Hematopoietic multipotent progenitor cell treated with erythropoietin and hydrocortisone succinate and interleukin-3 and kit ligand, for 4 days (in vitro differentiated cells): ENCODE measurements around the gene GIPC3.

Experiments used
- DNase-seq: peaks from one replicate; pipeline ENCODE4 v3.0.0-alpha.2; 2015

GIPC3 gene

DNA sequence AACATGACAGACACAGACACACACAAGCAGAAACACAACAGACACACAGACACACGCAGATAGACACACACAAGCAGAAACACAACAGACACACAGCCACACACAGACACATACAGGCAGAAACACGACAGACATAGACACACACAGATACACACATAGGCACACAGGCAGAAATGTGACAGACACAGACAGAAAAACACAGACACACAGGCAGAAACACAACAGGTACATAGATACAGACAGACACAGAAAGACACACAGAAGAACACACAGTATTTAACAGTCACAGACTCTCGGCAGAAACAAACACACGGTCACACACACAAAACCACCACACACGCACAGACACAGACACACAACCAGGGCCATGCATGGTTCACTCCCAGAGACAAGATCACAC is 20.5 kb downstream of the GIPC3 start:
- DNase-seq, result no peak

DNA sequence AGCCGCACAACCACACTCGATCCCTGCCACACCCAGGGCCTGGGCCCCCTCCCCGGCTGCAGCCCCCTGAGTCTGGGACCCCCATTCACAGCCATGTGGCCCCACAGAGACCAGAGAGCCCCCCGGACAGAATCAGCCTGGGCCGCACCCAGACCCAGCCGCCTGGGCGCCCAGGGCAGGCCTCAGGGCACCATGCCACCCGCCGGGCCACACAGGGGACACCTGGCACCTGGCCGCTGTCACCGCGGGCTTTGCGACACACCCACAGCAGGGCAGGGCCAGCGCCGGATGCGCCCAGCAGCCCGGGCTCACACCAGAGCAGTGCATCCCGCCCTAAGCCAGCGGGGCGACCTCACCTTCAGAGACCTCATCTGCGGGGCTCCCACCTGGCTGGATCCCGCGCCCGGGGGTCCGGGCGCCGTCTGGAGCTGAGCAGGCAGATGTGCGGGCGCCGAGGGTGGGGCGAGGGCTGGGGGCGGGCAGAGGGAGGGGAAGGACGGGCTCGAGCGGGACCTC is 21.0 kb downstream of the GIPC3 start:
- DNase-seq, result peak; percentile 32

DNA sequence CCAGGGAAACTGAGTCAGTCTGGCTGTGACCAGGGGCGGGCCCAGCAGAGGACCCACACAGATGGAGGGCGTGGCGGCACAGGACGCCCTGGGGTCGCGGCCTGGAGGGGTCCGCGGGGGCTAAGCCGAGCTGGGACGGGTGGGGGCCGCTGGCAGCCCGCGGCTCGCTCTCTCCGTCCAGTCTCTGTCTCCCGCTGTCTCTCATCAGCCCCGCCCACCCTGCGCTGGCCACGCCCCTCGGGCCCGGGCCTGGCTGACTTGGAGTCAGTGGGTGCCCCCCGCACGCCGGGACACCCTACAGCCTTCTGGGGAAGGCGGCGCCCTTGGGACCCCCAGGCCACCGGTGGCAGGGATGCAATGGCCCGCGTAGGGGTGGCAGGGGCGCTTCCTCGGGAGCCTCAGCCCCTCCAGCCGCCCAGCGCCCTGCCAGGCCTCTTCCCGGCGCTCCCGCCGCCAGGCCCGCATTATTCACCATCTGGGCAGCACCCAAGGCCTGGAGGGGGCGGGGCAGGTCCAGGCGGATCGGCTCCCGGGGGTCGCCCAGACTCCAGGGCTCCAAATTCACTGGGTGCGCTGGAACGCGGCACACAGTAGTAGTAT is 21.5 kb downstream of the GIPC3 start, which contains the start of gene TBXA2R:
Gene TBXA2R, minus strand, starts transcription at position 186 of the 600 bp plus-strand sequence. CDS start 6,241 bp downstream, outside the sequence.
- peak; percentile 80 for DNase-seq

DNA sequence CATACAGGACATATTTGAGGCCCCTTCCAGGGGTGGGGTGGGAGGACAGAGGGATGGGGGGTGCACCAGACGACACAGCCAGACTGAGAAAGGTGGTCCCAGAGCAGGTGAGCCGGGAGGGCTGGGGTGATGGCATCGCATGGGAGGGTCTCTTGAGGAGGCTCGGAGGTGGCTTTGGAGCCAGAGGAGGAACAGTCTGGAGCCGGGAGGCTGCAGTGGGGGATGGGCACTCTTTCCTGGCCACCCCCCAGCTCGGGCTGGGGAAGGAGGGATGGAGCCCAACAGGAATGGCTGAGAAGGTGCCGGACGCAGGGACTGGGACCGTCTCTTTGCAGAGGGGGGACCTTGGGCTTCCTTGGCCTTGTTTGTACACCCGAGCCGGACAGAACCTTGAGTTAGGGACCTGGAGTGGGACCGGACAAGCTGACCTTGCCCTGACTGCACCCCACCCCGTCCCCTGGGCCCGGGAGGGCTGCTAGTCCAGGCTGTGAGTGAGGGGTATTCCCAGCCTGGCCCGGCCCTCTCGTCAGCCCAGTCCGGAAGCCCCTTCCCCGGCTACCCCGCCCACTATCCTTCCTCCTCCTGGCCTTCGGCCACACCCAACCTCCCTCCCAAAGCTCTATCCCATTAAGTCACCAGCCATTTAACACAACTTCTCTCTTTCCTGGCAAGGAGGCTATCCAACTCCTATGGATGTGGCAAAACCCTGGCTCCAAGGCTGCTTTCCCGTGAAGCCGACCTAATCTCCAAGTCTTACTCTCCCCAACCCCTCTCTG is 22.2 kb downstream of the GIPC3 start:
- DNase-seq, result peak; percentile 45

DNA sequence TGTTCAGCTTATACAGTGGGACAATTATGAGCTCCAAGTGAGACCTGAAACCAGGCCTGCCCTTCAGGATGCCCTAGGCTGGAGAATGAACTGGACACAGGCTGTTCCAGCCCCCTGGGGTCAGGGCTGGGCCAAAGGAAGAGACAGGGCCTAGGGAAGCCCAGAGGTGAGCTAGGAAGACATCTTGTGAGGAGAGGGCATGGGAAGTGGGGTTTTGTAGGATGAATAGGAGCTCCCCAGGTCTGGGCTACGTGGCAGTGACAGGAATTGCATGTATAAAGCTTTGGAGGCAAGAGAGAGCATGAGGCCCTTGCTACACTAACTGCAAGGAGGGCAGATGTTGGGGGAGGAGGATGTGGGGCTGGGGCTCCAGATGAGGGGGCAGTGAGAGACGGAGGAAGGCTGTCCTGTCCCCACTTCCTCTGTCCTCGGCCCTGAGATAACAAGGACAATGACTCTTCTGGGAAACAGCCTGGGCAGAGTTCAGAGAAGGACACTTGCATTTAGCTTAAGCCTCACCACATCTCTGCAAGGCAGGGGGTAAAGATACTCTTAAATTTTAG is 22.9 kb downstream of the GIPC3 start:
- peak; percentile 83 for DNase-seq

DNA sequence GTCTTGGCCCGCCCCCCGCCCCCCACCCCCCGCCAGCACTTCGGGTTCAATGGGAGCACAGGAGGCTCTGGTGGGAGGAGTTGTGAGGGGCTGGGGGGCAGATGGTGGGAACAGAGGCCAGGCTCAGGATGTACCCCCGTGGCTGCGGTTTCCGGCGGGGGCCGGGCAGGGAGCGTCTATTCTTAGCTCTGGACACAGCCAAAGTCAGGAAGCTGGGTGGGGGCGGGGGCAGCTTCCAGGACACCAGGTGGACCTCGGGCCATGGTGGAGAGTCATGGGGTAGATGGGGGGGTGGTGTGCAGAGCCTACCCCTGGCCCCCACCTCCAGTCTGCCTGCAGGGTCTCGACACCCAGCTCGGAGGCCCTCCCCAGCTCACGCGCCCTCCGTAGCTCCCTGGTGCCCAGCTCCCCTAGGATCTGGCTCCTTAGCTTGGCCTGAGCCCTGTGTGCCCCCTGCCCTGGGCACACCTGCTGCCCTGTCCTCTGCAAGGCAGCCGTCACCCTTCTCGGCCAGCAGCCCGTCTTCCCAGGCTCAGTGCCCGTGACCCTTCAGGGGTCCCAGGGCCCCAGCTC is 23.6 kb downstream of the GIPC3 start:
- DNase-seq, result peak; percentile 89

DNA sequence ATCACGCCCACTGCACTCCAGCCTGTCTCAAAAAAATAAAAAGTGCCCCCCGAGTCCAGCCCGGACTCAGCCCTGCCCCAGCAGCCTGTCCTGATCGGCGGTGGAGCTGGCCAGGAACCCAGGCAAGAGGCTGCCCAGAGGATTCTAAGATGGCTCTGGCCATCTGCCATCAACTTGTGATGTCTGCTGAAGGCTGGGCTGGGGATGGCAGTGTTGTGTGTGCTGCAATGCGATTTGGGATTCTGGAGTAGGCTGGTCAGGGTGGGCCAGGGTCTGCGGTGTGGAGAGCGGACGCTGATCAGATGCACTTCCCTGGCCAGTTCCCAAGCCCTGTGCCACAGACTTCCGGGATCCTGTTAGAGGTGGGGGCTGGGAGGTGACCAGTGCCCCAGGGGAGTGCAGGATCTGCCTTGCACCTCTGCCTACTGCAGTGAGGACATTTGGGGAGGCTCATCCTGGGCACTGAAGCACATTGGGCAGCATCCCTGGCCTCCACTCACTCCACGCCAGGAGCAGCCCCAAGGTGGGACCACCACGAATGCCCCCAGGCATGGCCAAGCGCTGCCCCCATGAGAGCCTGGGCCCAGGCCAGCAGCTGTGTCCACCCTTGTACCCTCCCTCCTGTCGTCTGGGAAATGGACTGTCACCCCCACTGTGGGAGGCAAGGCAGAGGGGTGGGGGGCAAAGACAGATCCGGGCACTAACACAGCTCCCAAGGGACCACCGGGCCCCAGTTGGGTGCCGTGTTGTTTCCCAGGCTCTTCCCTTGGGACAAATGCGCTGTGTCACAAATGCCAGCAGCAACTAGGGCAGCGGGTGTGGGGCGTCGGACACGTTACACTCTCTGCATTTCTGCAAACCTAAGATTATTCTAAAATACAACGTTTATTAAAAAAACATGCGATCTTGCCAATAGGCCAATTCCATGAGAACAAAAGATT is 24.8 kb downstream of the GIPC3 start:
- DNase-seq, result peak; percentile 56

DNA sequence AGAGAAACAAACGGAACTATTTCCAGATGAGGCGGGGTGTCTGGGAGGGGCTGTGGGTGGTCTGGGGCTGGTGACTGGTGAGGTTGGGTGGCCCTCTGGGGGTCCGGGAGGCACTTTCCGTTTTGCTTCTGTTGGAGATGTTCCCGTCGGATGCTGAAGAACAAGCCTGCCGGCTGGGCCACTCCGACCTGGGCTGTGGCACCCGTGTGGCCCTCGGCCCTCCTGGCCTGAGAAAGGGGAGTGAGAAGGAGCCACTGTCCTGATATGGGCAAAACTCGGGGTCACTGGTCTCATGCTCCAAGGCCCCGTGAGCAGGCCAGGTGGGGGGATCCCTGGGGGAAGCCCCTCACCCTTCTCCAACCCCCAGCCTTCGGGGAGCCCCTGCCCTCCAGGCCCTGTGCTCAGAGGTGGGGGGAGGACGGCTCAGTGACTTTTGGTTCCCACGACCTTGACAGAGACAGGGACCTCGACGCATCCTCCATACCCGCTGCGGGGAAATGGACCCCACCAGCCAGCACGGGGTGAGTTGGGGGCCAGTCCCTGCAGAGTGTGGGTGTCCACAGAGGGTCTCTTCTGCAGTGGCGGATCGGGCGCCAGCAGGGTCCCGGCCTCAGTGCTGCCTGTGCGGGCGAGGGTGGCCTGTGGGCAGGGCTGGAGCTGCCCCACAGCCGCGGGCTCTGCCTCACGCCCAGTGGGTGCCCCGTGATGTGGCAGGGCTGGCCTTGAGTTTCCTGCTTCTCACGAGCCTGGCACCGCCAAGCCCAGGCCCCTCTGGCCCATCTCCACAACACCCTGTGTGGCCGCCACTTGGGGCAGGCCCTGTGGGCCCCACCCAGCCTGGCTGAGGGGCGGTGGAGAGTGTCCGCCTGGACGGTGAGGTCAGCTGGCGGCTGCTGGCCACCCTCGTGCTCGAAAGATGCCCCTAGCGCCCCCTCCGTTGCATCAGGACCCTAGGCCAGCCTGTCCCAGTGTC is 25.8 kb downstream of the GIPC3 start:
- DNase-seq, result no peak

DNA sequence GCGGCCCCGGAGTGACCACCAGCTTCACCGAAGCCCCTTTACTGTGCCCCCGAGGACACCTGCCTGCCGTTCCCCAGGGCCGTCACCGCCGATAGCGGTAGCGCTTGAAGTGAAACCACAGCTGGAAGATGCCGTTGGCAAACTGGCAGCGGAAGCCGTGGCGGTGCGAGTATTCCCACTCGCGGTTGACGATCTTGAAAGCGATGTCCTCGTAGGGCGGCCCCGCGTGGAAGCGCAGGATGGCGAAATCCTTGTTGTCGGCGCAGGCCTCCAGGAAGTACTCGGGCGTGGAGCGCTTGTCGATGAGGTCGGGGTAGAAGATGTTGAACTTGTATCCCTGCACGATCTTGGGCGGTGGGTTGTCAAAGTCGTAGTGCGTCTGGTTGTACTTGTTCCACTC is 26.6 kb downstream of the GIPC3 start:
- DNase-seq, result no peak

DNA sequence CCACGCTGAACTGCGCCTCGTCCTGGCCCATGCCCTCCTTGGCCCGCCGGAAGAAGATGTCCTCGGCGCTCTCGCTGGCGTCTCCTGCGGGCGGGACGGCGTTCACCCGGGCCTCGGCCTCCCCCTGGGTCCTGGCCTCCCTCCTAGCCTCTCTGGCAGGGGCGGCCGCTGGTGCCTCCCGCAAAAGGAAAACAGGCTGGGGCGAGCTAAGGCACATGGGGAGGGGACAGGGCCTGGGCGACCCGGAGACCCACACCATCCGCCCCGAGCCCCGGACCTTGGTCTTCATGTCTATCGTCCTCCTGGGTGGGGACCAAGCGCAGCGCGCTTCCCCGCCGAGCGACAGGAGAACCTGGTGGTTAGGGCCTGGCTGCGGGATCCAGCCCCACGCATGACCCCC is 27.1 kb downstream of the GIPC3 start:
- no peak for DNase-seq

DNA sequence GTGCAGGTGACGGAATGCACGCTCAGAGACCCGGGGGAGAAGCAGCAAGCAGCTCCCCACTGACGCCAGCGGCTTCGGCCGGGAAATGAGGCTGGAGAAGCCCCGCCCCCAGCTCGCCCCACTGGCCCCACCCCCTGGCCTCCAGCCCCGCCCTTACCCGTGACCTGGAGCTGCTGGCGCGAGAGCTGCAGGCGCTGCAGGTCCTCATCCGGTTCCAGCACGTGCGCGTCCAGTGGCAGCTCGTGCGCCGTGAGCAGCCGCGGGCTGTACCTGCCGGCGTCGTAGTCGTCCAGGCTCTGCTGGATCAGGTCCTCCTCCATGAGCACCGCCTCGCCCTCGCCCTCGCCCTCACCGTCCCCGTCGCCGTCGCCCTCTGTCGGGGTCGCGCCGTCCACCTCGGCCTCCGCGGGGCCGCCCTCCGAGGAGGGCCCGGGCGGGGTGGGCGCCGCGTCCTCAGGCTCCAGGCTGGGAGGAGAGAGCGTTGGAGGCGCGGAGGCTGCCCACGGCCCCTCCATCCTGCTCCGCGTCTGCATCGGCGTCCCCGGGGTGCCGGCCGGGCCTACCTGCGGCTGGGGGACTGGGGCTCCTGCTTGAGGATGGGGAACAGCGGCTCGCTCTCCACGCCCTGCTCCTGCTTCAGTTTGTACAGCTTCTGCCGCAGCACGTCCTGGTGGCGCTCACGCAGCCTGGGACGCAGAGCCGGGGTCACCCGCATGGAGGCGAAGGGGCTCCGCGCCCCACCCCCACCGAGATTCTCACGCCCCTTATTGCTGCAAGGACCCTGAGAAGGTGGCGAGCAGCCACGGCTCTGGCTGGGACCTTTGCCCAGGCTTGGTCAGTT is 27.8 kb downstream of the GIPC3 start:
- no peak for DNase-seq

DNA sequence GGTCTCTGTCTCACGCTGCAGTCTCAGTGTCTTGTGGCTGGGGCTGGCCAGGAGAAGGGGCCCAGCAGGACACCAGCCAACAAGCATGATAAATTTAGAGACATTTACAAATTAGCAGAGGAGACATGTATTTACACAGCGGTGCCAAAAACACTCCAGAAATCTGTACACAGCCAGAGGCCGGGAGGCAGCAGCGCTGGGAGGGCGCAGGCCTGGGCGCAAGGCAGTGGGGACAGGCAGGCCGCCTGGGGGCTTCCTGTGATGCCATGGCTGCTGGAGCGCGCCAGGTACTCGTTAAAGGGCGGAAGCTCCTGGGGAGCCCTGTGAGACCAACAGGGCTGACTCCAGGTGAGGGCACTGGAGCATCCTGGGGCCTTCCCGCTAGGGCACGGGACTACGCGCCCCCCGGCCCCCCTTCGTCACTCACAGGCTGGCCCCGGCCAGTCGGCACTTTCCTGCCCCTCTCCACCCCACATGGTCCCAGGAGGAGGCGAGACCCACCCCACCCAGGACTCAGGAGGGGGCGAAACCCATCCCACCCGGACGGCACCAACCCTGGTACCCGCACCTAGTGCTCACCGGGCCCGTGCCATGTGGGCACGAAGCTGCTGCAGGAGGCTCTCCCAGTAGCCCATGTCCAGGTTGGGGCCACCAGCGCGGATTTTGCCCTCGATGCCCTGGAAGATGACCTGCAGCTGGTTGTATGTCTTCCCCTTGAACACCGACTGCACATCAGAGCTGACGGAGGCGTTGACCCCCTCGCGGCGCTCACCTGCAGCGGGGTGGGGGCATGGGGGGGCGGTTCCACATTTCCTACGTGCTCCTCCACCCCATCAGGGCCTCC is 28.8 kb downstream of the GIPC3 start:
- DNase-seq, result no peak

DNA sequence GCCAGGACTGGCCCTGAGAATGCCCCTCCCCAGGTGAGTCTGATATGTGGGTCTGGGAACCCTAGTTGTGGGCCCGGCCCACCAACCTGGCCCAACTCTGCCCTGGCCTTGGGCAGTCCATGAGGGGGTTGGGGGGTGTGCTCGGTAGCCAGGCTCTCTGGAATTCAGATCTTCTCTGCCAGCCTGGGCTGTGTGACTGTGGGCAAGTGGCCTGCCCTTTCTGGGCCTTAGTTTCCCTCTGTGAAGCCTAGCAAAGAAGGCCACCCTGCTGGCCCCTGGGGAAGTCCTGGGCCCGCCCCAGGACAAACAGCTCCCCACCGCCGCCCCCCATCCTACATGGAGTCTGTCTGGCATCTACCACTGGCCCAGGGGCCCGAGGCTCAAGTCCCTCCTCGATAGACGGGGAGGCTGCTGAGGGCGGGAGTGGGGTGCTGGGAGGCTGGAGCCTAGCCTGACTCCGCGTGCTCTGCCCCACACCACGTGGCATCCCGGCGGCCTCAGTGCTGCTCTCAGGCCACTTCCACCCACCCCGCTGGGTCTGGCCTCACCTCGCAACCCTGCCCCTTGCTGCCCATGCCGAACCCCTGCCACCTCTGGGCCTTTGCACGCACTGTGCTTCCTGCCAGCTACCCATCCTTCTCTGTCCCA is 29.7 kb downstream of the GIPC3 start:
- no peak for DNase-seq

DNA sequence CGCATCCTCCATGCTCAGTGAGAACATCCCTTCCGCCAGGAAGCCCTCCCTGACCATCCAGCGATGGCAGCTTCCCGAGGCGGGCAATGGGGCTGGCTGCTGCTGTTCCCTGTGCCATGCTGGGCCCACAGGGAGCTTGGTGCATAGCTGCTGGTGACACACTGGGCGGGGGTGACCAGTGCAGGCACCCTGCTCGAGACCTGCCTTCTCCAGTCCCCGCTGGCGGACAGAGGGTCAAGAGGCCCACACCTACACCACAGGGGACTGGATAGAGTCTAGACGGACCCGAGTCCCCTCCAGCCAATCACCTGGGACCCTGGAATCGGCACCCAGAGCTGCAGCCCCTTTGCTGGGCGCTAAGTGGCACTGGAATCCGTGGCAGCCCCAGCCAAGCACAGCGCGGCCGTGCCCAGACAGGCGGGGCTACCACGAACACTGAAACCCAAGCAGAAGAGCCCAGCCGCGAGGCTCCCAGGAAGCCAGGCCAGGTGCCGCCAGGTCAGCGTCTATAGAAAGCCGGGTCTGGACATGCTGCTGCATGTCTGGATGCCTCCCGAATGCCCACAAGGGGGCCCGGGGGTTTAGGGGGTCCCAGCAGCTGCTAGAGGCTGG is 30.4 kb downstream of the GIPC3 start:
- DNase-seq, result no peak

DNA sequence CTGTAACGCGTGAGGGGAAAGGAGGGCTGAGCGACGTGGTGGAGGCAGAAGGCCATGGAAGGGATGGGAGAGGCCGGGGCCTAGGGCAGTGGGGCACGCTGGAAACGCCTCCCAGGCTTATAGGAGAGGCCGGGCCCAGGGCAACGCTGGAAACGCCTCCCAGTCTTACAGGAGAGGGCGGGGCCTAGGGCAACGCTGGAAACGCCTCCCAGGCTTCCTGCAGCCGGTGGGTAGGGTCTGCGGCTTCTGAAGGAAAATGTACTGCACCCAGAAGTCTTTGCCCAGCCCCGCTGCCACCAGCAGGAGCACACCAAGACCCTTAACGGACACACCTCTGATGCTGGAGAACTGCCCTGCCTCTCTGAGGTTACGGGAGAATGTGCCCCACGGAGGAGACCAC is 32.2 kb downstream of the GIPC3 start:
- DNase-seq, result peak; percentile 86

DNA sequence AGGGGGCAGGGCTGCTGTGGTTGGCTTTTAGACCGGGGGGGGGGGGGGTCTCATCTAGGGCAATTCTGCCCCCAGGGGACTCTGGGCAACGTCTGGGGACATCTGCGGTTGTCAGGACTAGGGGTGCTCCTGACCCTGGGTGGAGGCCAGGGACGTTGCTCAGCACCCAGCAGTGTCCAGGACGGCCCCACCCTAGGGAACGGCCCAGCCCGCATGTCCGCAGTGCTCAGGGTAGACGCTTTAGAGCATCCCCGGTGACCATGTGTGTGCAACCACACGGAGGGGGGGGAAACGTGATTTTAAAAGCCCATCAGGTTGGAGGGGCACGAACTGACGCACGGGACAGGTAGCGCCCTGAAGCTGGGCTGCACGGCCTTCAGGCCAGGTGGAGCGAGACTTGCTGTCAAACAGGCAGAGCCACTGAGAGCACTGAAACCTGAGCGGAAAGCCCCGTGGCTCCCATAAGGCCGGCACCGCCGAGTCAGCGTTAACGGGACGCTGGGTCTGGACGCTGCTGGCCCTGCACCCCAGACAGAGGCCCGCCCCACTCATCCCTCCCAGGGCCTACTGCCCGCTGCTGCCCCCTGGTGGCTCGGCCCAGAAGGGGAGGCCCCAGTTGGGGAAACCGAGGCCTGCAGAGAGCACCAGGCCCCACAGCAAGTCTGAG is 33.0 kb downstream of the GIPC3 start:
- DNase-seq, result peak; percentile 64

DNA sequence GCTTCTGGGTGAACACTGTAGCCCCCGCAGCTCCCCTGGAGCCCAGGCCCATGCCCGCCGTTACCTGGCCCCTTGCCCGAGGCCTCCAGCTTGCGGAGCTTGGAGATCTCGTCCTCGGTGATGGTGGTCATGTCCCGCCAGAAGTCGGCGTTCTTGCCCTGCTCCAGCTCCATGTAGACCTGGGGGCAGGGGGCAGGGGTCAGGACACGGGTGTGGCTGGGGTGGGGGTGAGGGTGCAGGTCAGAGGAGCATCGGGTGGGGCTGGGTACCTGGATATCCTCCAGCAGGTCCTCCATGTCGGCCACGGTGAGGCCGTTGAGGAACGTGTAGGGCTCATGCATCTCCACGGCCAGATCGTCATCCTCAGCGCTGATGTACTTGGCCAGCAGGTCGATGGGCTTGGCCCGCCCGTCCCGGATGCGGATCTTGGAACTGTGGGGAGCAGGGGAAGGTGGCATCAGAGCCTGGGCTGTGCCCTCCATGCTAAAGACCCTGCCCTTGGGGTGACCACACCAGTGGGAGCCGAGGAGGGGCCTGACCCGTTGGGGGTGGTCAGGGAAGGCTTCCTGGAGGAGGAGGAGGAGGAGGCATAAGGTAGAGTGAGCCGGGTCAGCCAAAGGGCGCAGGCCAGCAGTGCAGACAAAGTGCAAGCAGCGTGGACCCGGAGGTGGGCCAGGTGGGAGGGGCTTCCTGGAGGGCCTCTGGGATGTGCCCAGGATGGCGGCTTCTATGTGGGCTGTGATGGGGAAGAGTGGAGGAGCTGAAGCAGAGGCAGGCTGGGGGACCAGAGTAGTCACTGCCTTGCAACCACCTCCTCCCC is 33.7 kb downstream of the GIPC3 start:
- no peak for DNase-seq
